Measurements from ENCODE around the gene SLC25A33. TPM values are rescaled to one million over a fixed set of nuclear protein-coding genes. Genes with fewer than 3 reads are reported as not detected.

SLC25A33 gene
- polyA plus RNA-seq, 2 of the 4 experiments (the other 2 are of a cell fraction) = 3.1 to 4.9 TPM

DNA sequence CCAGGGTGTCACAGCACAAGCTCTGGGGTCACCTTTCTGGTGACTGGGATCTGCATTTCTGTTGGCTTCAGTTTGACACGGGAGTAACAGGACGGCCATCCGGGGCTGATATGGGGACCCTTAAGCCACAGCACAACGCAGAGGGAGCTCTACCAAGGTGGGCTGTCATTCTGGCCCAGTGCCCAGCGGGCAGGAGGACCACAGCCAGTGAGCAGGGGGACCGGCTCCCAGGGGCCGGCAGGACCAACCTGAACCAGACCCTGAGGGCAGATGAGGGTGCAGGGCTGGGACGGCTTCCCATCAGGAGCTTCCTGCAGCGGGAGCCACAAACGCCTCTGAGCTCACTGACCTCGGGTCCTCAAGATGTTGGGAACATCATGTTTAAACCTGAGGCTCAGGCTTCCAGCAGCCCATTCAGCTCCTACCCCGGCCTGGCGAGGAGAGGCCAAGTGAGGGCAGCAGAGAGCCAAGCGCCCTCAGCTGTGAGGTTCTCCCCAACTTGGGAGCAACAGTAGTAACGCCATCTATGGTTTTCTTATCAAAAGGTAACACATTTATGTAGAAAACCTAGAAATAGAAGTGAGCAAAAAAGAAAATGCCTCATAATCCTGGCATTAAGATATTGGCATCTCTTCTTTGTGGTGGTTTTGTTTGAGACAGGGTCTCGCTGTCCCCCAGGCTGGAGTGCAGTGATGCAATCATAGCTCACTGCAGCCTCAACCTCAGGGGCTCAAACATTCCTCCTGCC lies 76.2 kb downstream of the SLC25A33 start:
- FAIRE-seq (no peak), DNase-seq (ENCODE audit: low read depth in 1 of 2, low spot score in 1 of 2) (peak; percentile 47 to 65), ATAC-seq (peak; percentile 91 to 93)
- no peak overlapping the region for H3K4me3 ChIP-seq
- whole genome bisulfite sequencing (ENCODE audit: missing lambda C conversion rate) = 27% methylated on average over 8 of the region's 16 CpGs
- TF ChIP-seq CEBPB (IDR thresholded peaks at IDR 0.05) (0 out of 4 replicates have a peak, but pooled peaks of 1 of the 2 experiments have one; percentile 10), ZFP36 (IDR thresholded peaks at IDR 0.05; ENCODE audit: borderline replicate concordance, partially characterized antibody) (no peak), RCOR1 (IDR thresholded peaks at IDR 0.05; ENCODE audit: low read depth, low read length) (no peak), RAD21 (conservative IDR thresholded peaks at IDR 0.05 in 1 of 2, IDR thresholded peaks at IDR 0.05 in 1 of 2) (peak; percentile 34 to 53; a peak in 4 of 5 replicates), SMC3 (IDR thresholded peaks at IDR 0.05) (0 out of 3 replicates have a peak, but pooled peaks have one; percentile 30), PHF8 (IDR thresholded peaks at IDR 0.05; ENCODE audit: borderline replicate concordance, low read depth) (no peak)
- TF ChIP-seq, protein P1, sequence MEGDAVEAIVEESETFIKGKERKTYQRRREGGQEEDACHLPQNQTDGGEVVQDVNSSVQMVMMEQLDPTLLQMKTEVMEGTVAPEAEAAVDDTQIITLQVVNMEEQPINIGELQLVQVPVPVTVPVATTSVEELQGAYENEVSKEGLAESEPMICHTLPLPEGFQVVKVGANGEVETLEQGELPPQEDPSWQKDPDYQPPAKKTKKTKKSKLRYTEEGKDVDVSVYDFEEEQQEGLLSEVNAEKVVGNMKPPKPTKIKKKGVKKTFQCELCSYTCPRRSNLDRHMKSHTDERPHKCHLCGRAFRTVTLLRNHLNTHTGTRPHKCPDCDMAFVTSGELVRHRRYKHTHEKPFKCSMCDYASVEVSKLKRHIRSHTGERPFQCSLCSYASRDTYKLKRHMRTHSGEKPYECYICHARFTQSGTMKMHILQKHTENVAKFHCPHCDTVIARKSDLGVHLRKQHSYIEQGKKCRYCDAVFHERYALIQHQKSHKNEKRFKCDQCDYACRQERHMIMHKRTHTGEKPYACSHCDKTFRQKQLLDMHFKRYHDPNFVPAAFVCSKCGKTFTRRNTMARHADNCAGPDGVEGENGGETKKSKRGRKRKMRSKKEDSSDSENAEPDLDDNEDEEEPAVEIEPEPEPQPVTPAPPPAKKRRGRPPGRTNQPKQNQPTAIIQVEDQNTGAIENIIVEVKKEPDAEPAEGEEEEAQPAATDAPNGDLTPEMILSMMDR (IDR thresholded peaks at IDR 0.05) = peak; percentile 53
- no peak overlapping the region for H3K4me2 ChIP-seq
- no peak overlapping the region for H3K27ac ChIP-seq
- H3K4me1 ChIP-seq = no peaks in the 10 kb centered on the region
- ChIA-PET POLR2A (no interaction called here), CTCF (interaction anchor here (0.5 to 2.7 kb wide), 23 partner anchors 8 to 815 kb away, joined by 3 to 23 read pairs (median 4); partner anchors contain the start of gene CENPS)
- no peaks in the 10 kb centered on the region for H3K9me3 ChIP-seq

DNA sequence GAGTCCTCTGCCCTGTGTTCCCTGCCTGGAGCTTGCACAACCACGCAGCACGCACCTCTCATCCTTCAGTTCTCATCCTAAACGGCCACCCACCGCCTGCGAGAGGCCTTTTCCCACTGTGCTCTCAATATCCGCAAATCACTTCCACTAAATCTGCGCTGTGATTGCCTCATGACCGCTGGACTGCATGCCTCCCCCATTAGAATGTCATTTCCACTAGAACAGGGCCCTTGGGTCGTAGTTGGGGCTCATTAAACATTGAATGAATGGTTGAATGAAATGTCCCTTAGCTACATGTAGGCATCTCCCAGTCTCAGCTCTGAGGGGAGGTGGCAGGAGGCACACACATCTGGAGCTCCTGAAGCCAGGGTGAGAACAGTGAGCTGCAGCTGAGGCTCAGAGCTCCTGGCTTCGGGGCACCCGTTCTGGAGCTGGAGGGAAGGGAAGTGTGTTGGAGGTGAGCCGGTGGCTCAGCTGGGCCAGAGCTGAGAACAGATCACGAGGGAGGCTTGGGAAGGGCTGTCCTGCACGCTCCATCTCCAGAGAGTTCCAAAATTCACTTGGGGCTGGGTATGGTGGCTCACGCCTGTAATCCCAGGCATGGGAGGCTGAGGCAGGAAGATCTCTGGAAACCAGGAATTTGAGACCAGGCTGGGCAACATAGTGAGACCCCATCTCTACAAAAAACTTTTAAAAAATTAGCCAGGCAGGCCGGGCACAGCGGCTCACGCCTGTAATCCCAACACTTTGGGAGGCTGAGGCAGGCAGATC lies 79.8 kb downstream of the SLC25A33 start:
- Histone ChIP-seq H3K27ac (no peak overlapping the region), H3K4me2 (no peak overlapping the region), H3K4me3 (no peak overlapping the region), H3K4me1 (no peaks in the 10 kb centered on the region), H3K9me3 (no peaks in the 10 kb centered on the region)
- 86% methylated on average over 17 of the region's 18 CpGs for whole genome bisulfite sequencing (ENCODE audit: missing lambda C conversion rate)
- no peak for FAIRE-seq
- POLR2A ChIA-PET = no interaction called here
- TF ChIP-seq, protein P2, sequence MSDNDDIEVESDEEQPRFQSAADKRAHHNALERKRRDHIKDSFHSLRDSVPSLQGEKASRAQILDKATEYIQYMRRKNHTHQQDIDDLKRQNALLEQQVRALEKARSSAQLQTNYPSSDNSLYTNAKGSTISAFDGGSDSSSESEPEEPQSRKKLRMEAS (IDR thresholded peaks at IDR 0.05) = no peak
- TF ChIP-seq EP300 (IDR thresholded peaks at IDR 0.05) (no peak), EHMT2 (IDR thresholded peaks at IDR 0.05; ENCODE audit: low read depth) (no peak)
- TF ChIP-seq, protein P3, sequence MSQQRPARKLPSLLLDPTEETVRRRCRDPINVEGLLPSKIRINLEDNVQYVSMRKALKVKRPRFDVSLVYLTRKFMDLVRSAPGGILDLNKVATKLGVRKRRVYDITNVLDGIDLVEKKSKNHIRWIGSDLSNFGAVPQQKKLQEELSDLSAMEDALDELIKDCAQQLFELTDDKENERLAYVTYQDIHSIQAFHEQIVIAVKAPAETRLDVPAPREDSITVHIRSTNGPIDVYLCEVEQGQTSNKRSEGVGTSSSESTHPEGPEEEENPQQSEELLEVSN (IDR thresholded peaks at IDR 0.05; ENCODE audit: borderline replicate concordance, low read depth) = no peak
- TF ChIP-seq, protein P4, sequence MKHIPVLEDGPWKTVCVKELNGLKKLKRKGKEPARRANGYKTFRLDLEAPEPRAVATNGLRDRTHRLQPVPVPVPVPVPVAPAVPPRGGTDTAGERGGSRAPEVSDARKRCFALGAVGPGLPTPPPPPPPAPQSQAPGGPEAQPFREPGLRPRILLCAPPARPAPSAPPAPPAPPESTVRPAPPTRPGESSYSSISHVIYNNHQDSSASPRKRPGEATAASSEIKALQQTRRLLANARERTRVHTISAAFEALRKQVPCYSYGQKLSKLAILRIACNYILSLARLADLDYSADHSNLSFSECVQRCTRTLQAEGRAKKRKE (CRISPR knock-in tag; IDR thresholded peaks at IDR 0.05; ENCODE audit: low read depth) = no peak
- ATAC-seq = 0 out of 6 replicates have a peak, but pooled peaks of 1 of the 2 experiments have one; percentile 27
- DNase-seq (ENCODE audit: low read depth in 1 of 2, low spot score in 1 of 2) = no peak
- CTCF ChIA-PET = interaction anchor here (1.0 to 1.7 kb wide), 2 partner anchors 8 to 249 kb away, joined by 3 to 7 read pairs; no protein-coding TSS in a partner anchor

DNA sequence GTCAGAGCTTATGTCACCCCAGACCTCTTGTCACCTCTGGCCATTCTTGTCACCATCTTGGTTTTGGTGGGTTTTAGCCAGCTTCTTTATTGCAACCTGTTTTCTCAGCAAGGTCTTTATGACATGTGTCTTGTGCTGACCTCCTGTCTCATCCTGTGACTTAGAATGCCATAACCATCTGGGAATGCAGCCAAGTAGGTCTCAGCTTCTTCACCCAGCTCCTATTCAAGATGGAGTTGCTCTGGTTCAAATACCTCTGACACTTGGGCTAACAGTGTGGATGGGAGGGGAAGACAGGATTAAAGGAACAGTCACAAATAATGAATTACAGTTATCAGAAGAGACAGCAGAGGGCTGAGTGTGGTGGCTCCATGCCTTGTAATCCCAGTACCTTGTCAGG lies 81.8 kb downstream of the SLC25A33 start:
- POLR2A ChIA-PET = no interaction called here
- ATAC-seq (no peak), FAIRE-seq (no peak), DNase-seq (ENCODE audit: low read depth in 1 of 2, low spot score in 1 of 2) (no peak)
- TF ChIP-seq JUN (IDR thresholded peaks at IDR 0.05) (no peak), SREBF2 (IDR thresholded peaks at IDR 0.05) (no peak), HOXA7 (CRISPR knock-in tag; IDR thresholded peaks at IDR 0.05) (no peak), MAFK (IDR thresholded peaks at IDR 0.05; ENCODE audit: partially characterized antibody) (no peak)
- Histone ChIP-seq H3K4me3 (no peak overlapping the region), H3K4me1 (no peaks in the 10 kb centered on the region), H3K4me2 (no peak overlapping the region), H3K27ac (no peak overlapping the region), H3K9me3 (no peaks in the 10 kb centered on the region)
- CTCF ChIA-PET = no interaction called here

Measured in A549 (cell line).